RWPE1 (cell line): Measurements from ENCODE around the gene HSPG2.
"Not testable (repeated sequence)": the region's sequence is repeated elsewhere in the genome, so short reads cannot be mapped to it uniquely, and the experiment has no call there.

ENCODE experiments used
- CTCF ChIA-PET: fragments of 350-600 bp; sonication (Branson Sonifier 250); formaldehyde crosslinking; extraction: SDS; loops from one replicate; lab custom pipeline; 2021; lab: Yijun Ruan, JAX
- POLR2A ChIA-PET: fragments of 400-600 bp; formaldehyde crosslinking; extraction: SDS; loops from one replicate; lab custom pipeline; 2020; ENCODE audit warnings: antibody characterized with exemption; ENCODE audit not compliant: low non-redundant PET; lab: Yijun Ruan, JAX
- DNase-seq: peaks from one replicate; pipeline ENCODE4 v3.0.0; 2012; ENCODE audit warnings: low spot score
- H3K27ac ChIP-seq: fragments of 450-650 bp; 2 replicates; pipeline ENCODE4 v1.5.1; 2017
- CTCF ChIP-seq: fragments of 450-650 bp; conservative IDR thresholded peaks from 2 replicates; pipeline ENCODE4 v1.5.1; 2017; ENCODE audit warnings: low read depth, mild to moderate bottlenecking

HSPG2 gene

GRCh38 chr1:21946836-21947587, 9.9 kb upstream of the HSPG2 start:
- H3K27ac ChIP-seq: no peak overlapping the region; the same call in 1 of the 2 replicates
- TF ChIP-seq CTCF: no peak
- ChIA-PET POLR2A (interaction anchor here (0.7 kb wide), 1 partner anchor 233 kb away, joined by 3 read pairs; no protein-coding TSS in a partner anchor), CTCF (interaction anchor here (0.6 kb wide), 1 partner anchor 24 kb away, joined by 3 read pairs; no protein-coding TSS in a partner anchor)
- DNase-seq: no peak

GRCh38 chr1:21944733-21945073, 7.6 kb upstream of the HSPG2 start:
- no peak for TF ChIP-seq CTCF
- no peak for DNase-seq
- ChIA-PET CTCF (no interaction called here), POLR2A (interaction anchor here (0.7 kb wide), 1 partner anchor 72 kb away, joined by 3 read pairs; no protein-coding TSS in a partner anchor)
- H3K27ac ChIP-seq: peak overlapping the region; percentile 71

- peak overlapping the region; percentile 42 for H3K27ac ChIP-seq
- CTCF ChIA-PET: interaction anchor here (0.6 to 1.4 kb wide), 3 partner anchors 11 to 79 kb away, joined by 3 to 4 read pairs (median 4); no protein-coding TSS in a partner anchor
- POLR2A ChIA-PET, DNase-seq: not testable (repeated sequence)
Measured at GRCh38 chr1:21942959-21943640, 6.0 kb upstream of the HSPG2 start.

GRCh38 chr1:21942464-21942863, 5.4 kb upstream of the HSPG2 start:
- POLR2A ChIA-PET: no interaction called here
- CTCF ChIA-PET: interaction anchor here (0.7 to 1.4 kb wide), 2 partner anchors 12 to 80 kb away, joined by 4 read pairs; no protein-coding TSS in a partner anchor
- peak overlapping the region; percentile 42 for H3K27ac ChIP-seq
- TF ChIP-seq CTCF: no peak
- DNase-seq: no peak

GRCh38 chr1:21941370-21941769, 4.3 kb upstream of the HSPG2 start:
- TF ChIP-seq CTCF: no peak
- no peak overlapping the region for H3K27ac ChIP-seq
- POLR2A ChIA-PET: no interaction called here
- CTCF ChIA-PET: interaction anchor here (0.6 kb wide), 1 partner anchor 167 kb away, joined by 3 read pairs; no protein-coding TSS in a partner anchor
- no peak for DNase-seq

GRCh38 chr1:21940492-21940891, 3.4 kb upstream of the HSPG2 start:
- ChIA-PET CTCF (interaction anchor here (1.3 kb wide), 1 partner anchor 16 kb away, joined by 6 read pairs; no protein-coding TSS in a partner anchor), POLR2A (no interaction called here)
- TF ChIP-seq CTCF: no peak
- no peak for DNase-seq
- peak overlapping the region; percentile 96; the same call in 1 of the 2 replicates for H3K27ac ChIP-seq
